ENCODE measurements around the gene KDM2A. TPM values are rescaled to one million over a fixed set of nuclear protein-coding genes. Genes with fewer than 3 reads are reported as not detected.

The KDM2A gene
- 10 to 100 TPM; 50.3 to 97.6 TPM for total RNA-seq

GRCh38 chr11:67118801-67119584 is at the start of gene KDM2A:
Gene KDM2A (plus strand): TSS chr11:67119263. CDS start chr11:67121317, 2,054 bp downstream.
- Histone ChIP-seq H3K27me3 (replicated peaks; ENCODE audit: insufficient read depth) (no peaks in the 10 kb centered on the region), H3K9me3 (no peaks in the 10 kb centered on the region), H3K4me3 (peak within 1 kb of the TSS; percentile 94 to 97), H3K4me1 (replicated peaks) (peaks cover 3% of the 10 kb centered on the region), H3K36me3 (no peaks in the 10 kb centered on the region), H3K27ac (peak within 1 kb of the TSS; percentile 98 to 99)
- intact Hi-C loops (cut with DNase I): loop anchor here (5.0 kb wide), 2 partner anchors 43 to 123 kb away; no protein-coding TSS in a partner anchor
- TF ChIP-seq POLR2AphosphoS5 (IDR thresholded peaks at IDR 0.05): peak; percentile 62
- TF ChIP-seq CTCF (IDR thresholded peaks at IDR 0.05): peak in 3 of 4 experiments; percentile 49 to 57 (median 52)
- TF ChIP-seq POLR2A (IDR thresholded peaks at IDR 0.05): peak; percentile 87
- DNase-seq (ENCODE audit: low spot score): peak; percentile 99
- WGBS: under 1% methylated on average over 33 of the region's 97 CpGs

- Histone ChIP-seq H3K36me3 (no peaks in the 10 kb centered on the region), H3K27ac (no peak overlapping the region), H3K4me3 (no peak overlapping the region), H3K27me3 (replicated peaks; ENCODE audit: insufficient read depth) (no peaks in the 10 kb centered on the region), H3K4me1 (replicated peaks) (no peaks in the 10 kb centered on the region), H3K9me3 (no peaks in the 10 kb centered on the region)
- TF ChIP-seq POLR2A (IDR thresholded peaks at IDR 0.05) (no peak), POLR2AphosphoS5 (IDR thresholded peaks at IDR 0.05) (no peak), CTCF (IDR thresholded peaks at IDR 0.05) (peak; percentile 20 to 68 (median 56))
- 72% methylated on average over 51 of the region's 53 CpGs for WGBS
- intact Hi-C loops (cut with DNase I): no loop called here
- DNase-seq (ENCODE audit: low spot score): peak; percentile 39
Measured at GRCh38 chr11:67071420-67072284, 47.4 kb upstream of the KDM2A start.

DNA sequence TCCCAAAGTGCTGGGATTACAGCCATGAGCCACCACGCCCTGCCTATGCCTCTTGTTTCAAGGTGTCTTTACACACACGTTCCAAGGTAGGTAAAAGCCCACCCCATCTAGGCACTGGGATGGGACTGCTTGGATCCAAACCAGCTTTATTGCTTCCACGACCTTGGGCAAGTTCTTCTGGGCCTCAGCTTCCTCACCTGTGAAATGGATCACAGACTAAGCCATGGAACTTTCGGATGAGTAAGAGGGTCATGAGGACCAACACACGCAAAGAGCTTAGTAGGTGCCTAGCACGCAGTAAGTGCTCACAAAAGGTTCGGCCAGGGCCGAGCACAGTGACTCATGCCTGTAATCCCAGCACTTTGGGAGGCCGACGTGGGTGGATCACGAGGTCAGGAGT is 46.8 kb upstream of the KDM2A start:
- H3K27ac ChIP-seq: no peak overlapping the region
- intact Hi-C loops (cut with DNase I): no loop called here
- no peaks in the 10 kb centered on the region for H3K4me1 ChIP-seq (replicated peaks)
- no peaks in the 10 kb centered on the region for H3K9me3 ChIP-seq
- TF ChIP-seq POLR2A (IDR thresholded peaks at IDR 0.05) (no peak), POLR2AphosphoS5 (IDR thresholded peaks at IDR 0.05) (no peak), CTCF (IDR thresholded peaks at IDR 0.05) (no peak)
- 90% methylated on average over 11 of the region's 11 CpGs for WGBS
- no peaks in the 10 kb centered on the region for H3K27me3 ChIP-seq (replicated peaks; ENCODE audit: insufficient read depth)
- no peaks in the 10 kb centered on the region for H3K36me3 ChIP-seq
- no peak for DNase-seq (ENCODE audit: low spot score)
- no peak overlapping the region for H3K4me3 ChIP-seq

- DNase-seq (ENCODE audit: low spot score): no peak
- 85% methylated on average over 9 of the region's 9 CpGs for WGBS
- Histone ChIP-seq H3K4me1 (replicated peaks) (no peaks in the 10 kb centered on the region), H3K27me3 (replicated peaks; ENCODE audit: insufficient read depth) (no peaks in the 10 kb centered on the region), H3K27ac (no peak overlapping the region), H3K36me3 (no peaks in the 10 kb centered on the region), H3K9me3 (no peaks in the 10 kb centered on the region), H3K4me3 (no peak overlapping the region)
- intact Hi-C loops (cut with DNase I): no loop called here
- no peak for TF ChIP-seq CTCF (IDR thresholded peaks at IDR 0.05)
- TF ChIP-seq POLR2A (IDR thresholded peaks at IDR 0.05): no peak
- no peak for TF ChIP-seq POLR2AphosphoS5 (IDR thresholded peaks at IDR 0.05)
Measured at GRCh38 chr11:67073908-67074307, 45.2 kb upstream of the KDM2A start.

All from prostate gland (tissue), 2 donors.